HepG2 (cell line): ENCODE data around the gene CASKIN2. TPM values are rescaled to one million over a fixed set of nuclear protein-coding genes. Genes with fewer than 3 reads are reported as not detected.

ENCODE experiments used
- AGO1 ChIP-seq: fragments of 200-400 bp; formaldehyde crosslinking; IDR thresholded peaks from 2 replicates; pipeline ENCODE4 v1.6.1; 2017; ENCODE audit warnings: mild to moderate bottlenecking, low read depth, low read length, moderate library complexity; ENCODE audit not compliant: poor library complexity, severe bottlenecking
- ATF1 ChIP-seq: IDR thresholded peaks from 2 replicates; pipeline ENCODE4 v1.6.1; 2016; ENCODE audit warnings: mild to moderate bottlenecking, control low read depth
- ATF3 ChIP-seq: sonication (generic); formaldehyde crosslinking; IDR thresholded peaks from 2 replicates; pipeline ENCODE4 v1.4.0; 2020; ENCODE audit warnings: missing genetic modification reagents
- E2F2 ChIP-seq: sonication (generic); formaldehyde crosslinking; IDR thresholded peaks from 2 replicates; pipeline ENCODE4 v1.4.0; 2020; ENCODE audit warnings: missing genetic modification reagents, borderline replicate concordance
- EZH2 ChIP-seq: conservative IDR thresholded peaks from 2 replicates; pipeline ENCODE4 v1.6.1; 2012; ENCODE audit warnings: mild to moderate bottlenecking, low read depth, low read length, moderate library complexity
- HMGXB4 ChIP-seq, 2 experiments: sonication (generic) in 1 of 2; formaldehyde crosslinking in 1 of 2; IDR thresholded peaks; 2 replicates each; pipeline versions ENCODE4 v1.4.0 to v1.6.1; 2018 to 2020; ENCODE audit warnings: missing genetic modification reagents in 2 of 2, borderline replicate concordance in 1 of 2, low read depth in 1 of 2, mild to moderate bottlenecking in 1 of 2, missing biosample characterization in 1 of 2
- KAT8 ChIP-seq: IDR thresholded peaks from 2 replicates; pipeline ENCODE4 v1.6.1; 2016; ENCODE audit warnings: missing genetic modification reagents, missing compliant biosample characterization
- MEIS2 ChIP-seq: sonication (generic); formaldehyde crosslinking; IDR thresholded peaks from 2 replicates; pipeline ENCODE4 v1.9.0; 2021; ENCODE audit warnings: mild to moderate bottlenecking, missing genetic modification reagents
- NCOA2 ChIP-seq: sonication (generic); formaldehyde crosslinking; IDR thresholded peaks from 2 replicates; pipeline ENCODE4 v1.8.0; 2022; ENCODE audit warnings: inconsistent platforms
- NRL ChIP-seq: sonication (generic); formaldehyde crosslinking; IDR thresholded peaks from 2 replicates; pipeline ENCODE4 v1.5.0; 2020; ENCODE audit warnings: missing genetic modification reagents, mild to moderate bottlenecking, moderate library complexity, borderline replicate concordance
- PHF8 ChIP-seq: sonication (generic); formaldehyde crosslinking; IDR thresholded peaks from 2 replicates; pipeline ENCODE4 v1.5.0; 2020; ENCODE audit warnings: missing genetic modification reagents
- PRDM15 ChIP-seq: sonication (generic); formaldehyde crosslinking; IDR thresholded peaks from 2 replicates; pipeline ENCODE4 v1.4.0; 2020; ENCODE audit warnings: missing genetic modification reagents
- SMAD1 ChIP-seq: sonication (generic); formaldehyde crosslinking; IDR thresholded peaks from 2 replicates; pipeline ENCODE4 v1.4.0; 2020; ENCODE audit warnings: missing genetic modification reagents, low read depth, mild to moderate bottlenecking, borderline replicate concordance
- SRY ChIP-seq: sonication (generic); formaldehyde crosslinking; IDR thresholded peaks from 2 replicates; pipeline ENCODE4 v1.8.0; 2022; ENCODE audit warnings: mild to moderate bottlenecking, missing genetic modification reagents
- U2AF1 ChIP-seq: fragments of 200-400 bp; formaldehyde crosslinking; optimal IDR thresholded peaks from 2 replicates; pipeline ENCODE3; 2017; ENCODE audit warnings: mild to moderate bottlenecking, low read depth, low read length
- ZBTB42 ChIP-seq: sonication (generic); formaldehyde crosslinking; IDR thresholded peaks from 2 replicates; pipeline ENCODE4 v1.5.0; 2020; ENCODE audit warnings: mild to moderate bottlenecking, missing genetic modification reagents
- ZMYM4 ChIP-seq: sonication (generic); formaldehyde crosslinking; IDR thresholded peaks from 2 replicates; pipeline ENCODE4 v1.8.1; 2023; ENCODE audit warnings: mild to moderate bottlenecking, missing genetic modification reagents
- ZNF121 ChIP-seq: sonication (generic); formaldehyde crosslinking; IDR thresholded peaks from 2 replicates; pipeline ENCODE4 v1.5.0; 2020; ENCODE audit warnings: mild to moderate bottlenecking, missing genetic modification reagents
- ZNF205 ChIP-seq: IDR thresholded peaks from 2 replicates; pipeline ENCODE4 v1.6.1; 2018; ENCODE audit warnings: missing biosample characterization, missing genetic modification reagents
- ZNF263 ChIP-seq: sonication (generic); formaldehyde crosslinking; IDR thresholded peaks from 2 replicates; pipeline ENCODE4 v1.4.0; 2020; ENCODE audit warnings: missing genetic modification reagents
- ZNF629 ChIP-seq: sonication (generic); formaldehyde crosslinking; conservative IDR thresholded peaks from 2 replicates; pipeline ENCODE4 v1.5.0; 2020; ENCODE audit warnings: missing genetic modification reagents
- polyA plus RNA-seq, 8 experiments: library from polyadenylated mRNA; depleted of rRNA in 3 of 8; stranded (reverse) in 7 of 8; unstranded in 1 of 8; fragments of >200 nt; fragmentation: Illumina TruSeq in 4 of 8; extraction: Trizol in 4 of 8; gene quantifications; 2 replicates each; pipeline versions ENCODE4 v1.2.1 to v1.2.3, GENCODE V29; 2011 to 2016; ENCODE audit warnings: low read depth in 4 of 8, missing spikeins in 1 of 8, mixed read lengths in 1 of 8; ENCODE audit not compliant: insufficient read depth in 1 of 8
- total RNA-seq, 5 experiments: library from RNA; depleted of rRNA; stranded (reverse); fragments of >200 nt; fragmentation: Illumina TruSeq; extraction: Trizol; gene quantifications; 2 replicates each; pipeline ENCODE4 v1.2.3, GENCODE V29; 2016; ENCODE audit warnings: low read depth in 1 of 5

The CASKIN2 gene
- total and polyA plus RNA-seq, 2 of the 13 experiments (the other 11 are each of a cell fraction or from before 2014, with no cell fraction given): 5.2 to 7.8 TPM

DNA sequence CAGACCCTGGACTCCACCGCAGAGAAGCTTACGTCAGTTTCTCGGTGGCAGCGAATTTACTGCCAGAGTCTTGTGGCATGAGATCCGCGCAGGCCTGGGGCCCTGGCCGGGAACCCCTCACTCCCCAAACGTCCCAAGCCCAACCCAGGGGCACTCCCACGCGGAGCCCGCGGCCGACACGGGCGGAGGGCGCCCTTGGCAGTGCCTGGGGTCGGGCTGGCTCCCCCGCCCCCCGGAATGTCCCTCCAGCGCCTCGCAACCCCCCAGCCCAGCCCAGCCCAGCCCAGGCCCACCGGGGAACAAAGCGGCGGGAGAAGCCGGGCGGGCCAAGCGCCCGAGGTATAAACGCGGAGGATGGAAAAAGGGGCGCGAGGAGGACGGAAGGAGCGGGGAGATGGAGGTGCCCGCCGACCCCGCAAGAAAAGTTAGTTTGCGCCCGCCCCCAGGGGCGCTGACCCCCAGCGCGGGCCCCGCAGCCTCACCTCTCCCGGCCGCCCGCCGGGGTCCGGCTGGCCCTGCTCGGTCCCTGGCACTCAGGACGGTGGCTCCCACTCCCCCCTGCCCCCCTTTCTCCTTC lies 330 bp downstream of the CASKIN2 start (continued):
- TF ChIP-seq SRY (CRISPR knock-in tag) (no peak), ZNF121 (no peak), EZH2 (no peak), ZNF629 (CRISPR knock-in tag) (no peak), ATF3 (CRISPR knock-in tag) (no peak), ZMYM4 (CRISPR knock-in tag) (0 out of 2 replicates have a peak, but pooled peaks have one; percentile 13), U2AF1 (no peak), PHF8 (CRISPR knock-in tag) (0 out of 2 replicates have a peak, but pooled peaks have one; percentile 40), ZNF263 (CRISPR knock-in tag) (peak; percentile 64; the same call in 1 of the 2 replicates), NCOA2 (CRISPR knock-in tag) (no peak), MEIS2 (CRISPR knock-in tag) (0 out of 2 replicates have a peak, but pooled peaks have one; percentile 7), AGO1 (no peak), NRL (0 out of 2 replicates have a peak, but pooled peaks have one; percentile 43), ZNF205 (no peak), ATF1 (CRISPR knock-in tag) (no peak), E2F2 (0 out of 2 replicates have a peak, but pooled peaks have one; percentile 59), ZBTB42 (0 out of 2 replicates have a peak, but pooled peaks have one; percentile 36), HMGXB4 (CRISPR knock-in tag; IDR thresholded peaks at IDR 0.05; ENCODE audit: borderline replicate concordance in 1 of 2, low read depth in 1 of 2) (0 out of 4 replicates have a peak, but pooled peaks of 1 of the 2 experiments have one; percentile 14), PRDM15 (CRISPR knock-in tag) (no peak), KAT8 (CRISPR knock-in tag) (no peak; the same call in 1 of the 2 replicates), SMAD1 (CRISPR knock-in tag) (no peak)
